ENCODE measurements around the gene DIAPH3. TPM values are rescaled to one million over a fixed set of nuclear protein-coding genes. Genes with fewer than 3 reads are reported as not detected.

The DIAPH3 gene
- total RNA-seq, 4 donors from 2014 or later: 0.31 to 2.0 (median 1.1) TPM

DNA sequence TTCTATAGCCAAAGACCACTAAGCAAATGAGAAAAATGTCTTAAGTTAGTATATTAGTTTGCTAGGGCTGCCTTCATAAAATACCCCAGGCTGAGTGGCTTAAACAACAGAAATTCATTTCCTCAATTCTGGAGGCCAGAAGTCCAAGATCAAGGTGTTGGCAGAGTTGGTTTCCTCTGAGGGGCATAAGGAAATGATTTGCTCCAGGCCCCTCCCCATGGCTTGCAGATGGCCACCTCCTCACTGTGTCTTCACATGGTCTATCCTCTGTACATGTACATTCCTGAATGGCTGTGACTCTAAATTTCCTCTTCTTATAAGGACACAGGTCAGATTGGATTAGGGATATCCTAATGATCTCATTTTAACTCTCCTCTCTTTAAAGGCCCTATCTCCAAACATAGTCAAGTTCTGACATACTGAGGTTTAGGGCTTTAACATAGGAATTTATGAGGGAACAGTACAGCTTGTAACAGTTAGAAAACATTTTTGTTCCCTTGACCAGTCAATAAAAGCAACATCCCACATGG is 307.4 kb downstream of the DIAPH3 start:
- DNase-seq (ENCODE audit: low spot score) (no peak), ATAC-seq (ENCODE audit: low FRiP score) (no peak)
- TF ChIP-seq, protein P1, sequence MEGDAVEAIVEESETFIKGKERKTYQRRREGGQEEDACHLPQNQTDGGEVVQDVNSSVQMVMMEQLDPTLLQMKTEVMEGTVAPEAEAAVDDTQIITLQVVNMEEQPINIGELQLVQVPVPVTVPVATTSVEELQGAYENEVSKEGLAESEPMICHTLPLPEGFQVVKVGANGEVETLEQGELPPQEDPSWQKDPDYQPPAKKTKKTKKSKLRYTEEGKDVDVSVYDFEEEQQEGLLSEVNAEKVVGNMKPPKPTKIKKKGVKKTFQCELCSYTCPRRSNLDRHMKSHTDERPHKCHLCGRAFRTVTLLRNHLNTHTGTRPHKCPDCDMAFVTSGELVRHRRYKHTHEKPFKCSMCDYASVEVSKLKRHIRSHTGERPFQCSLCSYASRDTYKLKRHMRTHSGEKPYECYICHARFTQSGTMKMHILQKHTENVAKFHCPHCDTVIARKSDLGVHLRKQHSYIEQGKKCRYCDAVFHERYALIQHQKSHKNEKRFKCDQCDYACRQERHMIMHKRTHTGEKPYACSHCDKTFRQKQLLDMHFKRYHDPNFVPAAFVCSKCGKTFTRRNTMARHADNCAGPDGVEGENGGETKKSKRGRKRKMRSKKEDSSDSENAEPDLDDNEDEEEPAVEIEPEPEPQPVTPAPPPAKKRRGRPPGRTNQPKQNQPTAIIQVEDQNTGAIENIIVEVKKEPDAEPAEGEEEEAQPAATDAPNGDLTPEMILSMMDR (IDR thresholded peaks at IDR 0.05): no peak

DNA sequence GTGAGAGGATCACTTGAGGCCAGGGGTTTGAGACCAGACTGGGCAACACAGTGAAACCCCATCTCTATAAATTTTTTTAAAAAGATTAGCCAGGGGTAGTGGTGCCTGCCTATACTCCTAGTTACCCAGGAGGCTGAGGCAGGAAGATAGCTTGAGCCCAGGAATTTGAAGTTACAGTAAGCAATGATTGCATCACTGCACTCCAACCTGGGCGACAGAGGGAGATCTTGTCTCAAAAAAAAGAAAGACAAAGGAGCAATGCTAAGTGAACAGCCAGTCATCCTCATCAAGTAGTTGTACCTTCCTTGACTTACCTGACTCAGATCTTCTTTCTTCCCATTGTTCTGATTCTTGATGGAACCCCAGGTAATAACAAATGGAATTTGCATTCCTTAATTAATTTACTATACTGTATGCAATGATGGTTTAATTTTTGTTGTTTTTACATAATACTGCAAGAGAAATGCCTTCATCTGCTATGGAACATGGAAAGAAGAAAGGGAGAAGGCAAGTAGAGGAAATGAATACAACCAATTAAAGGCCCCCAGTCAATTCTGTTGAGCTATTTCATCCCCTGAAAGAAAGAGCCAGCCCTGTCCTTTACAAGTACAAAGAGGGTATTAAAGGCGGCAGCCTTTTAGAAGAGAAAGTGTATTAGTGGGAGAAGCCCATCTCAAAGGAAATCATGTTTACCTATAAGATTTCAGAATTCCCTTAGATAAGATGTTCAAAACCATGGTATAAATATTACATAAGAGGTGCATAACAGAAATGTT is 316.7 kb downstream of the DIAPH3 start:
- TF ChIP-seq, protein P1 (IDR thresholded peaks at IDR 0.05): no peak
- ATAC-seq (ENCODE audit: low FRiP score) (no peak), DNase-seq (ENCODE audit: low spot score) (no peak)

DNA sequence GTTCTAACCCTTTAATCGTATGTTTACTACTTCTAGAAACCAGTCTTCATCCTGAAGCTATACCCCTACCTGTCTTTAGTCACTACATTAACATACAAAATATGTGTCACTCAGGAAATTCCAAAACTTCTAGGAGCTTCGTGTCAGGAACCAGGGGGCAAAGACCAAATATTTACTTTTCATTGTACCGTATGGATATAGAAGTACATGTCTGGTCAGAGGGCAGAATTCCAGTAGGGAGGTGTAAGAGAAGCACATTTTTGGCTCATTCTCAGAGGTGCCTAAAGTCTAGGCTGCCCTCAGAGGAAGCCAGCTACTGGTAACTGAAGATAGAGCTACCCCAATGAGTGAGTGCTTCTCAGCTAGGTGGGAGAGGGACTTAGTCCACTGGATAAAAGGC is 320.7 kb downstream of the DIAPH3 start:
- no peak for ATAC-seq (ENCODE audit: low FRiP score)
- DNase-seq (ENCODE audit: low spot score): no peak

DNA sequence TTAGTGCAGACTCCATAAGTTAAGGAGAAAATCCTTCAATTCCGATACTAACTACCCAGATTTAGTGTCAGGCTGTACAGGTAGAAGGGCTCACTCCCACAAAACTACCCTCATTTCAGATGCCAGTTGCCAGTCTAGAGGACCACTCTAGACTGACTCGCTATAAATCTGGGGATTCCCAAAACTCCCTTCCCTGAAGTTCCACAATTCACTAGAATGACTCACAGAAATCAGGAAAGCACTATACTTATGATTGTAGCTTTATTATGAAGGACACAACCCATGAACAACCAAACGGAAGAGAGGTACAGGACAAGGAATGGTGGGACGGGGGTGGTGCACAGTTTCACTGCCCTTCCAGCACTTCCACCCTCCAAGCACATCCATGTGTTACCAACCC is 321.2 kb downstream of the DIAPH3 start:
- TF ChIP-seq, protein P1 (IDR thresholded peaks at IDR 0.05): no peak
- ATAC-seq (ENCODE audit: low FRiP score) (no peak), DNase-seq (ENCODE audit: low spot score) (no peak)

More for the DNA sequence above, 320.7 kb downstream of the DIAPH3 start:
- TF ChIP-seq, protein P1 (IDR thresholded peaks at IDR 0.05): no peak

DNA sequence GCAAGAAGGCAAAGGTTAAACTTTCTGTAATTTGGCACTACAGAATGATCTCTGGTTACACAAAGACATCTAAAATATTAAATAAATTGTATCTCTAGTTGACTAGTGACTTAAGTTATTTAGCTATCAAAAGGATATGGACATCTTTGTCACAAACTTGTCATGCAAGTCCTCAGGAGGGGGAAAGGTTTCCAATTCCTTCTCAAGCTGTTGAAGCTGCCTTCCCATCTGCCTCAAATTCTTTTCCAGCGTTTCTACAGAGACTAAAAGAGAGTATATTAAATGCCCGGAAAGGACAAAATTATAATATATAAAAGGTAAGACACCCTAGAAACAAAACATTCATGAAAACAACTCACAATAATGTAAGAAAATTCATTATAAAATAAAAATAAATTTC is 324.5 kb downstream of the DIAPH3 start:
- DNase-seq (ENCODE audit: low spot score): no peak
- no peak for ATAC-seq (ENCODE audit: low FRiP score)
- TF ChIP-seq, protein P1 (IDR thresholded peaks at IDR 0.05): no peak

DNA sequence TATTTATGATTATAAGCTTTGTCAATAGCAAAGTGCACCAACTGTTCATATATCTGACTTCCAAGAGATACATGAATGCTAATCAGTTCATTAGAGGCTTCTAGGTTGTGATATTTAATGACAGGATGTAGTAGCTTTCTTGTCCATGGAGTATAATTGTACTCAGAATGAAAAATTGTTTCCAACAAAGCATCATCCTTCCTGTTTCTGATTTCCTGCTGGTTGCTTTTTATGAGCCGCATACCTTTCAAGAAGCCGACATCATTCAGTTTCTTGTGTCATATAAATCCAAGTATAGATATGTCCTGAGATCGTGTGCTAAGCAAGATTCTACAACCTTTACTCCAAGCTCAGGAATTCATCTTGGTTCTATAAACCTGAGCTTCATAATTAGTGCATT is 326.6 kb downstream of the DIAPH3 start:
- TF ChIP-seq, protein P1 (IDR thresholded peaks at IDR 0.05): no peak
- ATAC-seq (ENCODE audit: low FRiP score) (no peak), DNase-seq (ENCODE audit: low spot score) (no peak)

DNA sequence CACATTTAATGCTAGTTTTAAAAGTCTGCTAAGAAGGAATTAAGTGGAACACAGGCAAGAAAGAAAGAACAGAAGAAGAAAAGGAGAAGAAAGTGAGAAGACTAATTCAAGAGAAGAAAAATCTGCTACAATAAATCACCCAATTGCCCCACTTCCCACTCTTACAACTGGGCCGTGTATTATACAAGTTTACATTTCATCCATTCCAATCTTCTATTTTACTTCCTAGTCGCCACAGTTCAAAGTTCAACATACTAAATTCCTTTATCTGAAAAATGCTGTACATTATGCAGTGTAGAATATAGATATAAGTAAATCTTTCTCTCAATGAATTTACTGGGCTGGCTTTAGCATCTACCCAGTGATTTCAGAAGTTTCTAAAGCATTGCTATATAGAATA is 328.2 kb downstream of the DIAPH3 start:
- TF ChIP-seq, protein P1 (IDR thresholded peaks at IDR 0.05): no peak
- ATAC-seq (ENCODE audit: low FRiP score) (no peak), DNase-seq (ENCODE audit: low spot score) (no peak)

All from omental fat pad (tissue), 4 donors.